ELR (cell line): ENCODE measurements around the gene EXOSC10.
"Not testable (repeated sequence)": the region's sequence is repeated elsewhere in the genome, so short reads cannot be mapped to it uniquely, and the experiment has no call there.

ENCODE experiments used
- DNase-seq: peaks from one replicate; pipeline ENCODE4 v3.0.0-alpha.2; 2015; ENCODE audit warnings: low read depth

The EXOSC10 gene

GRCh38 chr1:11044086-11044848, 55.4 kb downstream of the EXOSC10 start:
- no peak for DNase-seq

- no peak for DNase-seq
These were observed 56.4 kb downstream of the EXOSC10 start for GRCh38 chr1:11042995-11043874.

- no peak for DNase-seq
These were observed 57.6 kb downstream of the EXOSC10 start for GRCh38 chr1:11042065-11042464.

GRCh38 chr1:11041048-11041447, 58.6 kb downstream of the EXOSC10 start:
- DNase-seq, result no peak

GRCh38 chr1:11040105-11040429, 59.6 kb downstream of the EXOSC10 start:
- DNase-seq, result not testable (repeated sequence)

GRCh38 chr1:11039351-11040104, 60.1 kb downstream of the EXOSC10 start:
- no peak for DNase-seq

GRCh38 chr1:11037740-11038182, 61.9 kb downstream of the EXOSC10 start:
- DNase-seq, result peak; percentile 80

GRCh38 chr1:11037019-11037739, 62.5 kb downstream of the EXOSC10 start:
- not testable (repeated sequence) for DNase-seq

- no peak for DNase-seq
These were observed 67.9 kb downstream of the EXOSC10 start for GRCh38 chr1:11031624-11032262.

- DNase-seq, result no peak
These were observed 68.8 kb downstream of the EXOSC10 start for GRCh38 chr1:11030865-11031264.

GRCh38 chr1:11028018-11028417, 71.7 kb downstream of the EXOSC10 start:
- DNase-seq, result no peak

GRCh38 chr1:11027316-11027715, 72.4 kb downstream of the EXOSC10 start:
- DNase-seq, result no peak

GRCh38 chr1:11026903-11027302, 72.8 kb downstream of the EXOSC10 start:
- no peak for DNase-seq

- no peak for DNase-seq
These were observed 73.6 kb downstream of the EXOSC10 start for GRCh38 chr1:11026052-11026451.

GRCh38 chr1:11025618-11026017, 74.1 kb downstream of the EXOSC10 start:
- no peak for DNase-seq

- peak; percentile 26 for DNase-seq
These were observed 74.8 kb downstream of the EXOSC10 start for GRCh38 chr1:11024874-11025203.

- no peak for DNase-seq
These were observed 75.4 kb downstream of the EXOSC10 start for GRCh38 chr1:11024154-11024873.

GRCh38 chr1:11023201-11023600, 76.5 kb downstream of the EXOSC10 start:
- DNase-seq, result no peak

GRCh38 chr1:11019971-11020370, 79.7 kb downstream of the EXOSC10 start:
- no peak for DNase-seq

GRCh38 chr1:11019358-11019757, 80.3 kb downstream of the EXOSC10 start:
- not testable (repeated sequence) for DNase-seq
